Choroid plexus epithelial cell (primary cell): ENCODE data around the gene SRRM1.

ENCODE experiments used
- DNase-seq: peaks from one replicate; pipeline ENCODE4 v3.0.0-alpha.2; 2010; ENCODE audit warnings: low read depth
- H3K4me3 ChIP-seq: 2 replicates; pipeline ENCODE4 v1.5.1; 2011; ENCODE audit warnings: low read depth, mild to moderate bottlenecking, control low read depth, low read length, moderate library complexity
- CTCF ChIP-seq: conservative IDR thresholded peaks from 2 replicates; pipeline ENCODE4 v1.5.1; 2011; ENCODE audit warnings: low read depth, mild to moderate bottlenecking, control low read depth, inconsistent platforms, low read length, moderate library complexity

The SRRM1 gene

GRCh38 chr1:24709791-24710441 lies 66.8 kb downstream of the SRRM1 start:
- H3K4me3 ChIP-seq = no peak overlapping the region
- TF ChIP-seq CTCF = no peak
- no peak for DNase-seq

DNA sequence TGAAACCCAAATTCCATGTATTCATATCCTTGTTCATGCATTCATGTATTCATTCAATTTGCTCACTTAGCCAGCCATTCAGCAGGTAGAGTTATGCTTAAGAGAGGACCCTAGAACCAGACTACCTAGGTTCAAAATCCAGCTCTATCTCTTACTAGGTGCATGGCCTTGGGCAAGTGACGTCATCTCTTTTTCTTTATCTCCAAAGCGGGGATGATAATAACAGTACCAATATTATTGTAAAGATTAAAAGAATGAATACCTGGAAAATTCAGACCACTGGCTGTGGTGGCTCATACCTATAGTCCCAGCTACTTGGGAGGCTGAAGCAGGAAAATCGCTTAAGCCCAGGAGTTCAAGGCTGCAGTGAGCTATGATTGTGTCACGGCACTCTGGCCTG lies 68.2 kb downstream of the SRRM1 start:
- DNase-seq = no peak
- no peak for TF ChIP-seq CTCF
- no peak overlapping the region for H3K4me3 ChIP-seq

- DNase-seq = no peak
- TF ChIP-seq CTCF = no peak
Measured at GRCh38 chr1:24713176-24713575, 70.1 kb downstream of the SRRM1 start.

DNA sequence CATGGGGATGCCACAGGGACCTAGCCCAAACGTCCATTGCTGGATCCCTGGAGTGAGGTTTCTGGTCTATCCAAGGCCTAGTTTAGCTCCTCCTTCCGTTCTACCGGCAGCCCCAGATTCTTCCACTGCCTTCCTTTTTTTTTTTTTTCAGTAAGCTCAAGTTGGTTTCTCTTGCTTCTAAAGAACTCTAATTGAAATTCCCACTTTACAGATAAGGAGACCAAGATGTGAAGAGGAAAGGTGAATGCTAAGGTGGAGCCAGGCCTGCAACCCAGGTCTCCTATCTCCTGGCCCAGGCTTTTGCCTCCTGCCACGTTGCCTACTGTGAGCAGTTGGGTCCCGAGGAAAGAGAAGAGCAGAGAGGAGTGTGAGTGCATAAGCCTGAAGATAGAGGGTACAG lies 70.6 kb downstream of the SRRM1 start:
- no peak overlapping the region for H3K4me3 ChIP-seq
- no peak for TF ChIP-seq CTCF
- no peak for DNase-seq

More at GRCh38 chr1:24713176-24713575, 70.1 kb downstream of the SRRM1 start:
- no peak overlapping the region for H3K4me3 ChIP-seq

GRCh38 chr1:24714859-24715520 lies 71.9 kb downstream of the SRRM1 start:
- H3K4me3 ChIP-seq = no peak overlapping the region
- no peak for DNase-seq
- TF ChIP-seq CTCF = no peak

GRCh38 chr1:24715658-24716057 lies 72.6 kb downstream of the SRRM1 start:
- H3K4me3 ChIP-seq = no peak overlapping the region
- TF ChIP-seq CTCF = no peak

More at GRCh38 chr1:24715658-24716057, 72.6 kb downstream of the SRRM1 start:
- no peak for DNase-seq
